GM19372 (cell line): ENCODE data around the gene TFCP2.
"Not testable (repeated sequence)": the region's sequence is repeated elsewhere in the genome, so short reads cannot be mapped to it uniquely, and the experiment has no call there.

Experiments
- ATAC-seq: cut with Tn5 transposase; IDR thresholded peaks from one replicate; pipeline ENCODE4 v1.9.1; 2021; ENCODE audit warnings: mild to moderate bottlenecking, low read depth, moderate library complexity; ENCODE audit not compliant: unreplicated experiment

Gene TFCP2

GRCh38 chr12:51172515-51173431 lies at the start of gene TFCP2:
TFCP2 (minus strand) TSS chr12:51173135; CDS start chr12:51172422, 713 bp downstream.
- peak; percentile 96 for ATAC-seq

GRCh38 chr12:51222461-51222860 lies 49.5 kb upstream of the TFCP2 start:
- ATAC-seq, result no peak

GRCh38 chr12:51219857-51220256 lies 46.9 kb upstream of the TFCP2 start:
- not testable (repeated sequence) for ATAC-seq

- no peak for ATAC-seq
Measured at GRCh38 chr12:51219322-51219721, 46.4 kb upstream of the TFCP2 start.

GRCh38 chr12:51218607-51219161 lies 45.7 kb upstream of the TFCP2 start:
- no peak for ATAC-seq

GRCh38 chr12:51217968-51218606 lies 45.2 kb upstream of the TFCP2 start, which contains the start of gene POU6F1:
POU6F1 (minus strand) TSS chr12:51218062; CDS start chr12:51206836, 11,226 bp downstream.
- peak; percentile 62 for ATAC-seq

- peak; percentile 40 for ATAC-seq
Measured at GRCh38 chr12:51217133-51217967, 44.4 kb upstream of the TFCP2 start.

- ATAC-seq, result no peak
Measured at GRCh38 chr12:51216642-51217041, 43.7 kb upstream of the TFCP2 start.

GRCh38 chr12:51214895-51215294 lies 42.0 kb upstream of the TFCP2 start:
- ATAC-seq, result no peak

GRCh38 chr12:51210690-51211395 lies 37.9 kb upstream of the TFCP2 start:
- no peak for ATAC-seq

- no peak for ATAC-seq
Measured at GRCh38 chr12:51209259-51209658, 36.3 kb upstream of the TFCP2 start.

- ATAC-seq, result no peak
Measured at GRCh38 chr12:51208016-51208660, 35.2 kb upstream of the TFCP2 start.

GRCh38 chr12:51205350-51205749 lies 32.4 kb upstream of the TFCP2 start:
- no peak for ATAC-seq

GRCh38 chr12:51202718-51203117 lies 29.8 kb upstream of the TFCP2 start:
- ATAC-seq, result no peak

- no peak for ATAC-seq
Measured at GRCh38 chr12:51200806-51201205, 27.9 kb upstream of the TFCP2 start.

- no peak for ATAC-seq
Measured at GRCh38 chr12:51200156-51200555, 27.2 kb upstream of the TFCP2 start.

GRCh38 chr12:51199366-51199945 lies 26.5 kb upstream of the TFCP2 start:
- ATAC-seq, result no peak

- no peak for ATAC-seq
Measured at GRCh38 chr12:51198568-51199365, 25.8 kb upstream of the TFCP2 start.
